GM12801 (cell line): ENCODE measurements around the gene HGFAC.

Source experiments
- CTCF ChIP-seq: IDR thresholded peaks from one replicate; pipeline ENCODE4 v1.5.1; 2011; ENCODE audit warnings: control low read depth; ENCODE audit not compliant: insufficient read length; ENCODE audit errors: extremely low read depth

The HGFAC gene

DNA sequence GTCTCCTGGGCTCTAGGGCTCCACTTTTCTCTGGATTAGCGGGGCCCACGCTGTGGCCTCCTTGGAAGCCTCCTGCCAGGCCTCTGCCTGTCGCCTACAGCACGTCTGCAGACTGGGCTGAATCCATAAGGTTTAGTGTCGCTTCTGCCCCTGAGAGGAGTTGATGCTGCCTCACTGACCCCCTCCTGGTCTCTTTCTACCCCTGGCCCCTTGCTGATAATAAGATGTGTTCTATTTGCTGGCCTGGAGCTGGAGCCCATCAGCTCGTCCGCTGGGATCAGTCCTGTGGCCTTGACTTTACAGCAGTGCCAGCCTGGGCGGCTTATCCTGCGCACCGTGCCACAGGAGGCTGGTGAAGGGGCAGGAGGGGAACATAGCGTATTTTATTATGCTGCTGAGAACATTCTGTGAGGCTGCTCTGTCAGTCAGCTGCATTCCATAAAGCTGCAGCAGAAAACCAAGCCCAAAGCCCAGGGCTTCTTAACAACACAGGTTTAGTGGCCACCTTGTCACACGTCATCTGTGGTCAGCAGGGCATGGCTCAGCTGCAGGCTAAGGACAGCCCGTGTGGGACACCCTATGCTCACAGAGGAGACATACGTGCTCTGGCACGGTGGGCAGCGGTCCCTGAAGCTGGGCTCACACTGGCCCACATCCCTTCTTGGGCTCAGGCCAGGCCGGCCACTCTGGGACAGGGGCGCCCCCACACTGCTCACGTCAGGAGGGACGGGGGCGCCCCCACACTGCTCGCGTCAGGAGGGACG, 29.3 kb upstream of the HGFAC start:
- TF ChIP-seq CTCF = no peak

DNA sequence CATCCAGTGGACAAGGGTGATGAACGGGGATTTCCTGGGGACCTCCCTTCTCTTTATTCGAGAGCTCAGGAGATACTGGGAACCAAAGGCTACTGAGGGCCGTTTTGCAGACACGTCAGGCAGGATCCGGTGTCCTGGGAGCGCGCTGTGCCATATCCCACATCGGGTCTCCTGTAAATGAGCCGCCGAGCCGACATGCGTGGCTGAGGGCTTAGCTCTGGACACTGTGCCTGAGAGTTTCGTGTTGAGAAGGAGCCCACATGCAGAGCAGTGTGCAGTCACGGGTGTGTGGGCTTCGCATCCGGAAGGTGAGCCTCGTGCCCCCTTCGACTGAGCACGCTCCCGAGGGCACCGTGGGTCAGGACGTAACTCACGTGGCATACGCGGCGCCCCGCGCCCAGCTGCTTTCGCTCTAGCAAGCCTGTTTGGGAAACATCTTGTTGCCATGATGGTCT, 28.5 kb upstream of the HGFAC start:
- TF ChIP-seq CTCF = no peak

GRCh38 chr4:3413675-3414420, 27.9 kb upstream of the HGFAC start:
- no peak for TF ChIP-seq CTCF

GRCh38 chr4:3414421-3415279, 27.1 kb upstream of the HGFAC start:
- no peak for TF ChIP-seq CTCF

DNA sequence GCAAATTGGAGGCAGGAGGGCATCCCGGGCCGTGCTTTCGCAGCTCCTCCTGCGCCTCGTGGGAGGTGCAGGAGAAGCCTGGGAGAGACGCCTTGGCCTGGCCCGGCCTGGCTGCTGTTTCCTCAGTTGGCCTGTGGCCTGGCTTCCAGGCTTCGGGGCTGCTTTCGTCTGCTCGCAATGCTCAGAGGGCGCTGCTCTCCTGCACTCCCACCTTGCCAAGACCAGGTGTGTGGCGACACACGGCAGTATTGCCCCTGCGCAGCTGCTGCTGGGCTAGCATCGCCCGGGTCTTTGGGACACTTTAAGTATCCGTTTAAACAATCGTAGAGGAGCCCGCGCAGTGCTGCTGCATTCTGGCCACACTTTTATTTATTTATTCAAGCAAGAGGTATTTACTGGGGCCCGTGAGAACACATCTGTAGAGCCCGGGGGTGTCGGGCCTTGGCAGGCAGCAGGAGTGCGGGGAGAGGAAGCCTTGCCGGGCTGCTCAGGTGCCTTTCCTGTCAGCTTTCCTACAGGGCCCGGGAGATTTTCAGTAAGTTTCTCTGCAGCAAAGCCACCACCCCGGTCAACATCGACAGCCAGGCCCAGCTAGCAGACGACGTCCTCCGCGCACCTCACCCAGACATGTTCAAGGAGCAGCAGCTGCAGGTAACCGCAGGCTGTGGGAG, 26.2 kb upstream of the HGFAC start:
- TF ChIP-seq CTCF = no peak

DNA sequence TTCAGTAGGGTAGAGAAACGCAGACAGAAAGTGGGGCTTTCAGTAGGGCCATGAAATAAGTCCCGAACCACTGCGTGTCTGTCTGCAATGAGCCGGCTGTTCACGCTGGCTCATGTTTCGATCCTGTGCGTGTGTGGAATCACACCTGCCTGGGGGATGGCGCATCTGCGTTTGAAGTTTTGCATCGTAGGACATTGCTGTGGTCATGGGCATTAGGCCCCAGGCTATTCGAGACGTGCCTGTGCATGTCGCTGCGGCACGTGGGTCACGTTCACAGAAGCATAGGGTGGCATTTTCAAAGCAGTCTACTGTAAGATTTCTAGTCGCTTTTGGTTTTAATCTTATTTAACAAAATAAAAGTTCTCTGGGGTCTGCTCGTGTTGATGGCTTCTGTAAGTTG, 25.5 kb upstream of the HGFAC start:
- TF ChIP-seq CTCF = no peak
